HCT116 (cell line): ENCODE results near the gene SLC29A1. TPM values are rescaled to one million over a fixed set of nuclear protein-coding genes. Genes with fewer than 3 reads are reported as not detected.

Experiments
- ATAC-seq: fragments of 200-7000 bp; cut with Tn5 transposase; 2 replicates; pipeline ENCODE4 v1.9.1; 2020; ENCODE audit warnings: mild to moderate bottlenecking, moderate library complexity
- BruUV-seq: library from RNA; stranded (reverse); fragments of 400-500 nt; replicated peaks from 2 replicates; lab custom pipeline; 2021; lab: Mats Ljungman, UMichigan
- CTCF ChIA-PET: fragments of 300-600 bp; sonication (Branson Sonifier 250); formaldehyde crosslinking; loops from one replicate; lab custom pipeline; 2021; ENCODE audit warnings: antibody characterized with exemption; lab: Charles Lee
- POLR2A ChIA-PET: fragments of 300-600, 350-600 bp; sonication (Branson Sonifier 250); formaldehyde crosslinking; loops from one replicate; lab custom pipeline; 2021; ENCODE audit warnings: antibody characterized with exemption; lab: Charles Lee
- RAD21 ChIA-PET, 2 experiments: fragments of 300-600 bp; sonication (Branson Sonifier 250); formaldehyde crosslinking; loops; one replicate each; lab custom pipeline; 2023; ENCODE audit warnings: low total read pairs in 2 of 2; ENCODE audit not compliant: uncharacterized antibody in 2 of 2, unreplicated experiment in 2 of 2, low non-redundant PET in 1 of 2; lab: Charles Lee
- DNase-seq: peaks from one replicate; pipeline ENCODE4 v3.0.0-alpha.2; 2010; ENCODE audit warnings: low read depth, low spot score
- H2AFZ ChIP-seq: fragments of 200-600 bp; shearing (Covaris generic), sonication (generic); 2 replicates; pipeline ENCODE4 v1.6.1; 2017; ENCODE audit warnings: low read depth, mixed run types, mixed read lengths, antibody characterized with exemption, low read length; ENCODE audit not compliant: poor library complexity, severe bottlenecking
- H3K27ac ChIP-seq: 2 replicates; pipeline ENCODE4 v1.5.1; 2012; ENCODE audit warnings: low read depth, low read length
- H3K27me3 ChIP-seq: fragments of 200-600 bp; sonication (generic); 2 replicates; pipeline ENCODE4 v1.6.1; 2016; ENCODE audit warnings: mixed run types, low read length, mixed read lengths; ENCODE audit not compliant: insufficient read depth
- H3K36me3 ChIP-seq, 2 experiments: fragments of 200-500 bp in 1 of 2; fragments of 200-600 bp in 1 of 2; sonication (Bioruptor generic) in 1 of 2; sonication (generic) in 1 of 2; 2 replicates each; pipeline versions ENCODE4 v1.5.1 to v1.6.1; 2014 to 2016; ENCODE audit warnings: low read length in 2 of 2, inconsistent platforms in 1 of 2, mixed read lengths in 1 of 2, mixed run types in 1 of 2; ENCODE audit not compliant: insufficient read depth in 2 of 2, control insufficient read depth in 1 of 2
- H3K4me1 ChIP-seq, 2 experiments: fragments of 200-600 bp in 1 of 2; sonication (generic) in 1 of 2; 2 replicates each; pipeline versions ENCODE4 v1.5.1 to v1.6.1; 2012 to 2017; ENCODE audit warnings: low read length in 2 of 2, inconsistent platforms in 1 of 2, mild to moderate bottlenecking in 1 of 2, mixed read lengths in 1 of 2, mixed run types in 1 of 2, moderate library complexity in 1 of 2; ENCODE audit not compliant: insufficient read depth in 2 of 2, control insufficient read depth in 1 of 2
- H3K4me2 ChIP-seq: fragments of 200-600 bp; sonication (generic); 2 replicates; pipeline ENCODE4 v1.6.1; 2017; ENCODE audit warnings: mixed run types, low read length, mixed read lengths
- H3K4me3 ChIP-seq, 2 experiments: fragments of 200-600 bp in 1 of 2; sonication (generic) in 1 of 2; replicated peaks in 1 of 2; 2 replicates each; pipeline ENCODE4 v1.5.1; 2011 to 2016; ENCODE audit warnings: low read length in 2 of 2, control low read depth in 1 of 2, low read depth in 1 of 2, mild to moderate bottlenecking in 1 of 2, mixed read lengths in 1 of 2, mixed run types in 1 of 2
- H3K79me2 ChIP-seq: fragments of 200-600 bp; sonication (generic); 2 replicates; pipeline ENCODE4 v1.6.1; 2017; ENCODE audit warnings: mild to moderate bottlenecking, mixed run types, low read length, moderate library complexity, mixed read lengths; ENCODE audit not compliant: insufficient read depth
- H3K9ac ChIP-seq: fragments of 200-600 bp; sonication (generic); 2 replicates; pipeline ENCODE4 v1.6.1; 2016; ENCODE audit warnings: low read length, mixed read lengths
- H3K9me2 ChIP-seq: fragments of 200-600 bp; sonication (generic), shearing (Covaris generic); 2 replicates; pipeline ENCODE4 v1.6.1; 2017; ENCODE audit warnings: mixed run types, mild to moderate bottlenecking, moderate library complexity; ENCODE audit not compliant: insufficient read depth
- H3K9me3 ChIP-seq, 2 experiments: fragments of 200-500 bp in 1 of 2; fragments of 200-600 bp in 1 of 2; sonication (Bioruptor generic) in 1 of 2; sonication (generic) in 1 of 2; 2 replicates each; pipeline ENCODE4 v1.6.1; 2014 to 2017; ENCODE audit warnings: low read length in 2 of 2, mixed read lengths in 2 of 2, inconsistent platforms in 1 of 2, low read depth in 1 of 2, mild to moderate bottlenecking in 1 of 2, mixed run types in 1 of 2, moderate library complexity in 1 of 2; ENCODE audit not compliant: control insufficient read depth in 1 of 2, insufficient read depth in 1 of 2
- H4K20me1 ChIP-seq: fragments of 200-600 bp; sonication (generic), shearing (Covaris generic); 2 replicates; pipeline ENCODE4 v1.6.1; 2017; ENCODE audit warnings: mixed run types, mild to moderate bottlenecking, moderate library complexity; ENCODE audit not compliant: insufficient read depth
- CEBPB ChIP-seq: IDR thresholded peaks from 2 replicates; pipeline ENCODE4 v1.6.1; 2012; ENCODE audit warnings: low read depth
- EGR1 ChIP-seq: IDR thresholded peaks from 2 replicates; pipeline ENCODE4 v1.6.1; 2012; ENCODE audit warnings: low read depth
- ELF1 ChIP-seq: IDR thresholded peaks from 2 replicates; pipeline ENCODE4 v1.6.1; 2012; ENCODE audit warnings: low read depth, borderline replicate concordance
- EZH2 ChIP-seq: fragments of 200-600 bp; sonication (generic); IDR thresholded peaks from 2 replicates; pipeline ENCODE4 v1.6.1; 2017; ENCODE audit warnings: antibody characterized with exemption, mixed run types
- FOSL1 ChIP-seq: IDR thresholded peaks from 2 replicates; pipeline ENCODE4 v1.6.1; 2012; ENCODE audit warnings: low read depth
- JUND ChIP-seq: IDR thresholded peaks from 2 replicates; pipeline ENCODE4 v1.6.1; 2012
- POLR2A ChIP-seq: IDR thresholded peaks from 2 replicates; pipeline ENCODE4 v1.7.0; 2011; ENCODE audit warnings: borderline replicate concordance; ENCODE audit not compliant: insufficient read depth, insufficient read length; ENCODE audit errors: extremely low read depth
- POLR2AphosphoS5 ChIP-seq: IDR thresholded peaks from 2 replicates; pipeline ENCODE4 v1.6.1; 2011; ENCODE audit warnings: mild to moderate bottlenecking, low read depth, low read length, moderate library complexity
- RAD21 ChIP-seq: IDR thresholded peaks from 2 replicates; pipeline ENCODE4 v1.6.1; 2012; ENCODE audit warnings: low read depth, mild to moderate bottlenecking
- SIN3A ChIP-seq: IDR thresholded peaks from 2 replicates; pipeline ENCODE4 v1.6.1; 2012; ENCODE audit warnings: low read depth
- SP1 ChIP-seq: IDR thresholded peaks from 2 replicates; pipeline ENCODE4 v1.6.1; 2012; ENCODE audit warnings: low read depth
- SRF ChIP-seq: IDR thresholded peaks from 2 replicates; pipeline ENCODE4 v1.6.1; 2012; ENCODE audit warnings: low read depth
- TCF7L2 ChIP-seq: IDR thresholded peaks from 2 replicates; pipeline ENCODE4 v1.7.0; 2011; ENCODE audit warnings: borderline replicate concordance, inconsistent platforms; ENCODE audit not compliant: insufficient read depth, insufficient read length; ENCODE audit errors: extremely low read depth
- YY1 ChIP-seq: IDR thresholded peaks from 2 replicates; pipeline ENCODE4 v1.6.1; 2011; ENCODE audit warnings: low read length, low read depth, moderate library complexity, mild to moderate bottlenecking; ENCODE audit not compliant: insufficient replicate concordance; ENCODE audit errors: extremely low read depth
- ZNF274 ChIP-seq: fragments of 200-500 bp; sonication (Bioruptor generic); IDR thresholded peaks from 2 replicates; pipeline ENCODE4 v1.6.1; 2014; ENCODE audit warnings: mild to moderate bottlenecking, low read depth, low read length, inconsistent platforms
- intact Hi-C: fragments of 100-400 bp; cut with micrococcal nuclease; formaldehyde crosslinking; loops from 2 replicates; pipeline ENCODE4 v1.10.0; 2022
- total RNA-seq: library from RNA; stranded (reverse); gene quantifications from one replicate; pipeline ENCODE4 v1.2.1, GENCODE V29; 2021; ENCODE audit not compliant: unreplicated experiment
- TF ChIP-seq, protein P1 (sequence below): IDR thresholded peaks from 2 replicates; pipeline ENCODE4 v1.6.1; 2012
- TF ChIP-seq, protein P2 (sequence below): IDR thresholded peaks from 2 replicates; pipeline ENCODE4 v1.6.1; 2011; ENCODE audit warnings: mild to moderate bottlenecking, low read length, moderate library complexity; ENCODE audit not compliant: insufficient replicate concordance; ENCODE audit errors: extremely low read depth
- TF ChIP-seq, protein P3 (sequence below), 3 experiments: fragments of 200-600 bp in 1 of 3; sonication (generic) in 1 of 3; IDR thresholded peaks in 2 of 3; conservative IDR thresholded peaks in 1 of 3; 2 replicates each; pipeline ENCODE4 v1.5.1; 2012 to 2017; ENCODE audit warnings: low read depth in 2 of 3, low read length in 2 of 3, antibody characterized with exemption in 1 of 3, borderline replicate concordance in 1 of 3, control low read depth in 1 of 3, mild to moderate bottlenecking in 1 of 3, mixed read lengths in 1 of 3, mixed run types in 1 of 3, moderate library complexity in 1 of 3; ENCODE audit not compliant: insufficient read depth in 1 of 3

The SLC29A1 gene
- total RNA-seq, 1 experiment from 2014 or later: 67.6 TPM

GRCh38 chr6:44271914-44272313 is 48.5 kb downstream of the SLC29A1 start:
- ChIA-PET CTCF (no interaction called here), RAD21 (no interaction called here), POLR2A (no interaction called here)
- no peak overlapping the region for H2AFZ ChIP-seq
- no peaks in the 10 kb centered on the region for H3K79me2 ChIP-seq
- H3K9me3 ChIP-seq: no peaks in the 10 kb centered on the region
- no peak overlapping the region for H3K4me2 ChIP-seq
- peaks cover 0 to 3% of the 10 kb centered on the region in 2 experiments; a peak in 1 of 4 replicates for H3K4me1 ChIP-seq
- BruUV-seq: no TSS peak
- no peaks in the 10 kb centered on the region for H3K27me3 ChIP-seq
- no peak overlapping the region for H3K4me3 ChIP-seq
- no peak for DNase-seq
- TF ChIP-seq EZH2 (no peak), ZNF274 (no peak), SRF (no peak), CEBPB (no peak), SP1 (no peak), ELF1 (no peak)
- TF ChIP-seq, protein P1, sequence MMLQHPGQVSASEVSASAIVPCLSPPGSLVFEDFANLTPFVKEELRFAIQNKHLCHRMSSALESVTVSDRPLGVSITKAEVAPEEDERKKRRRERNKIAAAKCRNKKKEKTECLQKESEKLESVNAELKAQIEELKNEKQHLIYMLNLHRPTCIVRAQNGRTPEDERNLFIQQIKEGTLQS: no peak
- no peak for ATAC-seq
- H3K36me3 ChIP-seq: no peaks in the 10 kb centered on the region
- H3K27ac ChIP-seq: no peak overlapping the region
- no peaks in the 10 kb centered on the region for H4K20me1 ChIP-seq
- no peak overlapping the region for H3K9ac ChIP-seq
- intact Hi-C loops: no loop called here
- no peaks in the 10 kb centered on the region for H3K9me2 ChIP-seq

DNA sequence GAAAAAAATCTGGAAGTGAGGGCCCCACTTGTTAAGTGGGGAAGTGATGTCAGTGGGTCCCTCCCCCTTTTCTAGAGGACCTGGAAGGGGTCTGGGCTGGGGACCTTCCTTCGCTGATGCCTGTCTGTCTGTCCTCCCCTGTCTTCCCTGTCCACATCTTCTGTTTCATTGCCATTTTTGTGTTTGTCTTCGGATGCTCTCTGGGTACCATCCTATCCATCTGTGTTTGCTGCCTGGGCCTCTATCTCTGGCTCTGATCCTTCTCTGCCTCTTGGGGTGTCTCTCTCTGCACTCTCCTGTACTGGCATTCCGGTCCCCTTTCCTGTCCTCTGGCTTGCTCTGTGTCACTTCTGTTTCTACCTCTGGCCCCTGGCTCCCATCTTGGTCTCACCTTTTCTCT is 49.1 kb downstream of the SLC29A1 start:
- no TSS peak for BruUV-seq
- no peak overlapping the region for H3K9ac ChIP-seq
- H3K4me2 ChIP-seq: no peak overlapping the region
- ATAC-seq (no peak), DNase-seq (no peak)
- no peaks in the 10 kb centered on the region for H3K27me3 ChIP-seq
- RAD21 ChIA-PET: no interaction called here
- CTCF ChIA-PET: no interaction called here
- H3K79me2 ChIP-seq: no peaks in the 10 kb centered on the region
- H3K36me3 ChIP-seq: no peaks in the 10 kb centered on the region
- H3K9me3 ChIP-seq: no peaks in the 10 kb centered on the region
- H3K27ac ChIP-seq: no peak overlapping the region
- peaks cover 0 to 3% of the 10 kb centered on the region in 2 experiments; a peak in 1 of 4 replicates for H3K4me1 ChIP-seq
- POLR2A ChIA-PET: no interaction called here
- H2AFZ ChIP-seq: no peak overlapping the region
- H3K9me2 ChIP-seq: no peaks in the 10 kb centered on the region
- no peak overlapping the region for H3K4me3 ChIP-seq
- no peaks in the 10 kb centered on the region for H4K20me1 ChIP-seq
- intact Hi-C loops: no loop called here
- no peak for TF ChIP-seq FOSL1
- TF ChIP-seq TCF7L2: no peak
- no peak for TF ChIP-seq ELF1
- TF ChIP-seq SP1: no peak
- TF ChIP-seq CEBPB: no peak
- TF ChIP-seq SRF: no peak
- TF ChIP-seq RAD21: no peak
- TF ChIP-seq POLR2A: no peak
- no peak for TF ChIP-seq EZH2
- no peak for TF ChIP-seq JUND
- TF ChIP-seq, protein P2, sequence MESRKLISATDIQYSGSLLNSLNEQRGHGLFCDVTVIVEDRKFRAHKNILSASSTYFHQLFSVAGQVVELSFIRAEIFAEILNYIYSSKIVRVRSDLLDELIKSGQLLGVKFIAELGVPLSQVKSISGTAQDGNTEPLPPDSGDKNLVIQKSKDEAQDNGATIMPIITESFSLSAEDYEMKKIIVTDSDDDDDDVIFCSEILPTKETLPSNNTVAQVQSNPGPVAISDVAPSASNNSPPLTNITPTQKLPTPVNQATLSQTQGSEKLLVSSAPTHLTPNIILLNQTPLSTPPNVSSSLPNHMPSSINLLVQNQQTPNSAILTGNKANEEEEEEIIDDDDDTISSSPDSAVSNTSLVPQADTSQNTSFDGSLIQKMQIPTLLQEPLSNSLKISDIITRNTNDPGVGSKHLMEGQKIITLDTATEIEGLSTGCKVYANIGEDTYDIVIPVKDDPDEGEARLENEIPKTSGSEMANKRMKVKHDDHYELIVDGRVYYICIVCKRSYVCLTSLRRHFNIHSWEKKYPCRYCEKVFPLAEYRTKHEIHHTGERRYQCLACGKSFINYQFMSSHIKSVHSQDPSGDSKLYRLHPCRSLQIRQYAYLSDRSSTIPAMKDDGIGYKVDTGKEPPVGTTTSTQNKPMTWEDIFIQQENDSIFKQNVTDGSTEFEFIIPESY: no peak
- no peak for TF ChIP-seq YY1
- TF ChIP-seq, protein P3, sequence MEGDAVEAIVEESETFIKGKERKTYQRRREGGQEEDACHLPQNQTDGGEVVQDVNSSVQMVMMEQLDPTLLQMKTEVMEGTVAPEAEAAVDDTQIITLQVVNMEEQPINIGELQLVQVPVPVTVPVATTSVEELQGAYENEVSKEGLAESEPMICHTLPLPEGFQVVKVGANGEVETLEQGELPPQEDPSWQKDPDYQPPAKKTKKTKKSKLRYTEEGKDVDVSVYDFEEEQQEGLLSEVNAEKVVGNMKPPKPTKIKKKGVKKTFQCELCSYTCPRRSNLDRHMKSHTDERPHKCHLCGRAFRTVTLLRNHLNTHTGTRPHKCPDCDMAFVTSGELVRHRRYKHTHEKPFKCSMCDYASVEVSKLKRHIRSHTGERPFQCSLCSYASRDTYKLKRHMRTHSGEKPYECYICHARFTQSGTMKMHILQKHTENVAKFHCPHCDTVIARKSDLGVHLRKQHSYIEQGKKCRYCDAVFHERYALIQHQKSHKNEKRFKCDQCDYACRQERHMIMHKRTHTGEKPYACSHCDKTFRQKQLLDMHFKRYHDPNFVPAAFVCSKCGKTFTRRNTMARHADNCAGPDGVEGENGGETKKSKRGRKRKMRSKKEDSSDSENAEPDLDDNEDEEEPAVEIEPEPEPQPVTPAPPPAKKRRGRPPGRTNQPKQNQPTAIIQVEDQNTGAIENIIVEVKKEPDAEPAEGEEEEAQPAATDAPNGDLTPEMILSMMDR (IDR thresholded peaks at IDR 0.05 in 2 of 3, conservative IDR thresholded peaks at IDR 0.05 in 1 of 3; ENCODE audit: borderline replicate concordance in 1 of 3, insufficient read depth in 1 of 3, low read depth in 2 of 3, low read length in 2 of 3): no peak
- TF ChIP-seq POLR2AphosphoS5: no peak
- TF ChIP-seq SIN3A: no peak
- TF ChIP-seq EGR1: no peak
